GM10248 (cell line): ENCODE measurements around the gene PRTG.

Experiments used
- CTCF ChIA-PET: fragments of 300-600 bp; sonication (Branson Sonifier 250); formaldehyde crosslinking; extraction: SDS; loops from one replicate; lab custom pipeline; 2021; ENCODE audit warnings: antibody characterized with exemption; lab: Yijun Ruan, JAX
- POLR2A ChIA-PET: fragments of 350-650 bp; sonication (Branson Sonifier 250); formaldehyde crosslinking; extraction: SDS; loops from one replicate; lab custom pipeline; 2020; ENCODE audit warnings: antibody characterized with exemption; lab: Yijun Ruan, JAX
- DNase-seq: peaks from one replicate; pipeline ENCODE4 v3.0.0; 2012; ENCODE audit errors: extremely low spot score
- CTCF ChIP-seq: IDR thresholded peaks from 2 replicates; pipeline ENCODE4 v1.5.1; 2012; ENCODE audit warnings: mild to moderate bottlenecking, low read depth; ENCODE audit errors: extremely low read depth, missing control alignments, control extremely low read depth

PRTG gene

GRCh38 chr15:55627730-55628368 is 115.1 kb downstream of the PRTG start:
- ChIA-PET POLR2A (no interaction called here), CTCF (interaction anchor here (1.1 kb wide), 1 partner anchor 21 kb away, joined by 3 read pairs; no protein-coding TSS in a partner anchor)
- no peak for TF ChIP-seq CTCF
- DNase-seq = no peak

- no peak for TF ChIP-seq CTCF
- ChIA-PET POLR2A (no interaction called here), CTCF (interaction anchor here (0.9 kb wide), 1 partner anchor 94 kb away, joined by 3 read pairs; no protein-coding TSS in a partner anchor)
- no peak for DNase-seq
Measured at GRCh38 chr15:55619783-55620182, 123.2 kb downstream of the PRTG start.

GRCh38 chr15:55618387-55618786 is 124.6 kb downstream of the PRTG start:
- DNase-seq = no peak
- no peak for TF ChIP-seq CTCF
- POLR2A ChIA-PET = no interaction called here
- CTCF ChIA-PET = no interaction called here

- POLR2A ChIA-PET = no interaction called here
- CTCF ChIA-PET = interaction anchor here (1.1 kb wide), 1 partner anchor 23 kb away, joined by 3 read pairs; no protein-coding TSS in a partner anchor
- TF ChIP-seq CTCF = no peak
- no peak for DNase-seq
Measured at GRCh38 chr15:55615445-55615844, 127.5 kb downstream of the PRTG start.

GRCh38 chr15:55613727-55614126 is 129.2 kb downstream of the PRTG start:
- ChIA-PET CTCF (no interaction called here), POLR2A (no interaction called here)
- no peak for DNase-seq
- no peak for TF ChIP-seq CTCF

GRCh38 chr15:55606214-55606613 is 136.7 kb downstream of the PRTG start:
- TF ChIP-seq CTCF = no peak
- ChIA-PET CTCF (no interaction called here), POLR2A (no interaction called here)

More at GRCh38 chr15:55606214-55606613, 136.7 kb downstream of the PRTG start:
- no peak for DNase-seq
